Stomach (tissue), 9 donors: Measurements from ENCODE around the gene MCM3AP. TPM values are rescaled to one million over a fixed set of nuclear protein-coding genes. Genes with fewer than 3 reads are reported as not detected.

ENCODE experiments used
- DNase-seq, 2 donors: peaks; one replicate each; pipeline versions ENCODE4 v3.0.0 to v3.0.0-alpha.2; 2013 to 2019
- H3K27ac ChIP-seq, 5 donors: fragments of 200-600 bp in 4 of 5; sonication (generic) in 4 of 5; one replicate each; pipeline ENCODE4 v1.5.1; 2013 to 2019; ENCODE audit warnings: mild to moderate bottlenecking in 1 of 5, moderate library complexity in 1 of 5
- H3K27me3 ChIP-seq, 3 donors: fragments of 200-600 bp; sonication (generic); one replicate each; pipeline ENCODE4 v1.5.1; 2017 to 2019; ENCODE audit warnings: mixed run types in 1 of 3
- H3K36me3 ChIP-seq, 4 donors: fragments of 200-600 bp; sonication (generic); 1 replicate in 3 of 4; 2 replicates in 1 of 4; pipeline ENCODE4 v1.5.1; 2016 to 2019
- H3K4me1 ChIP-seq, 4 donors: fragments of 200-600 bp; sonication (generic); one replicate each; pipeline ENCODE4 v1.5.1; 2016 to 2019
- H3K4me3 ChIP-seq, 4 donors: fragments of 200-600 bp; sonication (generic) in 3 of 4; one replicate each; pipeline ENCODE4 v1.5.1; 2016 to 2019; ENCODE audit warnings: mild to moderate bottlenecking in 1 of 4
- H3K9me3 ChIP-seq, 4 donors: fragments of 200-600 bp; sonication (generic); one replicate each; pipeline ENCODE4 v1.5.1; 2016 to 2019
- CTCF ChIP-seq, 7 experiments: fragments of 450-650 bp in 4 of 7; fragments of 200-600 bp in 3 of 7; sonication (generic) in 3 of 7; IDR thresholded peaks; one replicate each; pipeline ENCODE4 v1.5.1; 2016 to 2019; ENCODE audit warnings: antibody characterized with exemption in 7 of 7, control low read depth in 2 of 7, mild to moderate bottlenecking in 1 of 7
- EP300 ChIP-seq: sonication (generic); formaldehyde crosslinking; IDR thresholded peaks from one replicate; pipeline ENCODE4 v1.6.1; 2017; ENCODE audit warnings: antibody characterized with exemption
- POLR2A ChIP-seq, 4 donors: fragments of 450-650 bp; IDR thresholded peaks; one replicate each; pipeline ENCODE4 v1.6.1; 2016; ENCODE audit warnings: antibody characterized with exemption in 4 of 4, control low read depth in 2 of 4, mild to moderate bottlenecking in 1 of 4, moderate library complexity in 1 of 4
- POLR2AphosphoS5 ChIP-seq, 3 donors: sonication (generic); formaldehyde crosslinking; IDR thresholded peaks; one replicate each; pipeline ENCODE4 v1.6.1; 2016; ENCODE audit warnings: antibody characterized with exemption in 3 of 3
- WGBS, 5 donors: extraction: QIAGEN DNeasy Blood & Tissue Kit in 3 of 5; methylation state at CpG; one replicate each; pipeline versions ENCODE4 v1.1.5 to v1.1.7; 2013 to 2018; 5-methylcytosine and 5-hydroxymethylcytosine counted together
- intact Hi-C: fragments of 100-400 bp; cut with DNase I; formaldehyde crosslinking; loops from one replicate; pipeline ENCODE4 v1.15.1; 2023; ENCODE audit warnings: low total_unique reads
- polyA plus RNA-seq, 3 donors: library from polyadenylated mRNA; stranded (reverse); fragments of 200-250 nt; gene quantifications; one replicate each; pipeline ENCODE4 v1.2.3, GENCODE V29; 2013
- total RNA-seq, 5 donors: library from RNA; depleted of rRNA; stranded (reverse); fragments of >200 nt; gene quantifications; one replicate each; pipeline versions ENCODE4 v1.1.0 to v1.2.3, GENCODE V29; 2014 to 2016
- donor health status: healthy with polysubstance abuse.
- donor health status: Bipolar disorder and iron deficiency.
- donor health status: healthy.

The MCM3AP gene
- total and polyA plus RNA-seq, 8 donors, result 18.9 to 555 (median 57.4) TPM

DNA sequence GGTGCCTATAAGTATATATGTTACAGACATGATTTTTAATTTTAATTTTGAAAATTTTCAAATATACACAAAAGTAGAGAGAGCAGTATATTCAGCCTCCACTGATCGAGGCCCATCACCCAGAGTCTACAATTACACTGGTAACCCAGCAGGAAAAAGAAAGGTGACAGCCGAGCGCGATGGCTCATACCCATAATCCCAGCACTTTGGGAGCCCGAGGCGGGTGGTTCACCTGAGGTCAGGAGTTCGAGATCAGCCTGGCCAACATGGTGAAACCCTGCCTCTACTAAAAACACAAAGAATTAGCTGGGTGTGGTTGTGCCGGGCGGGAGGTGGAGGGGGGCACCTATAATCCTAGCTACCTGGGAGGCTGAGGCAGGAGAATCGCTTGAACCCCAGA lies 2.1 kb upstream of the MCM3AP start:
- WGBS, 5 donors, result 84 to 94% (median 92%) methylated on average over 10 of the region's 10 CpGs
- DNase-seq, result no peak
- TF ChIP-seq EP300, result no peak
- TF ChIP-seq POLR2AphosphoS5 (IDR thresholded peaks at IDR 0.05), result no peak
- no peak for TF ChIP-seq POLR2A (IDR thresholded peaks at IDR 0.05)
- TF ChIP-seq CTCF (IDR thresholded peaks at IDR 0.05), result no peak
- intact Hi-C loops, result no loop called here
- peaks cover 6 to 30% (median 18%) of the 10 kb centered on the region in 4 donors for H3K36me3 ChIP-seq
- peaks cover 34 to 46% (median 41%) of the 10 kb centered on the region in 4 donors for H3K4me1 ChIP-seq
- no peaks in the 10 kb centered on the region for H3K9me3 ChIP-seq
- H3K27ac ChIP-seq, result no peak overlapping the region
- H3K4me3 ChIP-seq, result peak overlapping the region in 1 of 4 donors; percentile 92
- no peaks in the 10 kb centered on the region for H3K27me3 ChIP-seq

DNA sequence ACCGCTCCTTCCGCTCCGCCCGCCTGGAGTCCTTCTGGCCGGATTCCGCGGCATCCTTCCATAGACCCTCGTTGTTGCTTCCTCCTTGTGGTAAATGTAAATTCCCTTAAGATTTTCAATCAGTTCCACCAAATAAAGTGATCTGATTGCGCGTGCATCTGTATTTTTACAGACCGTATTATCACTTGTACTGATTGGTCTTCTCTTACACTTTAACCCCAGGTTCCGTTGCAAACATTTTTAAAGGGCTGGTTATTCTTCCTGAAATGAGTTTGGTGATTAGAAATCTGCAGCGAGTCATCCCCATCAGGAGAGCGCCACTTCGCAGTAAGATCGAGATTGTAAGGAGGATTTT lies 1.2 kb upstream of the MCM3AP start:
- no peak for TF ChIP-seq POLR2AphosphoS5 (IDR thresholded peaks at IDR 0.05)
- TF ChIP-seq EP300, result no peak
- TF ChIP-seq CTCF (IDR thresholded peaks at IDR 0.05), result no peak
- Histone ChIP-seq H3K36me3 (peaks cover 12 to 33% (median 20%) of the 10 kb centered on the region in 4 donors), H3K27me3 (no peaks in the 10 kb centered on the region), H3K27ac (peak overlapping the region; percentile 94 to 99 (median 96)), H3K4me1 (peaks cover 43 to 55% (median 50%) of the 10 kb centered on the region in 4 donors), H3K9me3 (no peaks in the 10 kb centered on the region), H3K4me3 (peak overlapping the region; percentile 72 to 99 (median 89))
- intact Hi-C loops, result no loop called here
- DNase-seq, result no peak
- WGBS, 5 donors, result 0 to 1% (median 0%) methylated on average over 16 of the region's 16 CpGs

GRCh38 chr21:46285761-46286647 lies 593 bp upstream of the MCM3AP start, which contains the start of gene YBEY:
Gene YBEY, plus strand, starts transcription at chr21:46286342. Its CDS starts 572 bp downstream, at chr21:46286914.
- 0 to 1% (median 0%) methylated on average over 48 to 105 of the region's 105 CpGs for WGBS, 5 donors
- peaks cover 47 to 61% (median 55%) of the 10 kb centered on the region in 4 donors for H3K4me1 ChIP-seq

More at GRCh38 chr21:46285761-46286647, 593 bp upstream of the MCM3AP start, which contains the start of gene YBEY:
- DNase-seq, result peak; percentile 89 to 97
- Histone ChIP-seq H3K36me3 (peaks cover 14 to 31% (median 22%) of the 10 kb centered on the region in 4 donors), H3K9me3 (no peaks in the 10 kb centered on the region), H3K27ac (peak within 1 kb of the TSS; percentile 94 to 99 (median 96)), H3K27me3 (no peaks in the 10 kb centered on the region), H3K4me3 (peak within 1 kb of the TSS; percentile 72 to 99 (median 89))
- no peak for TF ChIP-seq EP300
- peak in 5 of 7 experiments; percentile 10 to 29 (median 20) for TF ChIP-seq CTCF (IDR thresholded peaks at IDR 0.05)
- no peak for TF ChIP-seq POLR2A (IDR thresholded peaks at IDR 0.05)
- peak; percentile 53 to 91 (median 90) for TF ChIP-seq POLR2AphosphoS5 (IDR thresholded peaks at IDR 0.05)
- intact Hi-C loops, result no loop called here
